ENCODE data around the gene VSTM4. TPM values are rescaled to one million over a fixed set of nuclear protein-coding genes. Genes with fewer than 3 reads are reported as not detected.

The VSTM4 gene
- total RNA-seq, 1 experiment from 2014 or later = 0.07 TPM

GRCh38 chr10:49015700-49016099 lies 99.6 kb downstream of the VSTM4 start:
- Histone ChIP-seq H3K79me2 (ENCODE audit: insufficient read depth, low read length) (no peaks in the 10 kb centered on the region), H3K9me3 (ENCODE audit: control insufficient read depth in 1 of 2, insufficient read depth in 1 of 2, low read depth in 1 of 2, low read length in 2 of 2) (no peaks in the 10 kb centered on the region), H3K9ac (ENCODE audit: low read length) (no peak overlapping the region), H3K9me2 (ENCODE audit: insufficient read depth) (no peaks in the 10 kb centered on the region), H3K27ac (ENCODE audit: low read depth, low read length) (no peak overlapping the region), H3K36me3 (ENCODE audit: control insufficient read depth in 1 of 2, insufficient read depth in 2 of 2, low read length in 2 of 2) (no peaks in the 10 kb centered on the region), H2AFZ (ENCODE audit: low read depth, low read length, poor library complexity, severe bottlenecking) (no peak overlapping the region), H4K20me1 (ENCODE audit: insufficient read depth) (no peaks in the 10 kb centered on the region), H3K4me3 (replicated peaks in 1 of 2; ENCODE audit: low read depth in 1 of 2, low read length in 2 of 2) (no peak overlapping the region), H3K27me3 (ENCODE audit: insufficient read depth, low read length) (peaks cover 40% of the 10 kb centered on the region), H3K4me1 (ENCODE audit: control insufficient read depth in 1 of 2, insufficient read depth in 2 of 2, low read length in 2 of 2) (no peaks in the 10 kb centered on the region), H3K4me2 (ENCODE audit: low read length) (no peak overlapping the region)
- BruUV-seq (replicated peaks) = no TSS peak
- intact Hi-C loops (cut with micrococcal nuclease) = no loop called here
- no peak for DNase-seq (ENCODE audit: low read depth, low spot score)
- CTCF ChIA-PET = no interaction called here
- no peak for TF ChIP-seq POLR2A (IDR thresholded peaks at IDR 0.05; ENCODE audit: borderline replicate concordance, extremely low read depth, insufficient read depth, insufficient read length)
- no peak for TF ChIP-seq REST (IDR thresholded peaks at IDR 0.05; ENCODE audit: low read depth)
- no peak for TF ChIP-seq ZNF274 (IDR thresholded peaks at IDR 0.05; ENCODE audit: low read depth, low read length)
- TF ChIP-seq RAD21 (IDR thresholded peaks at IDR 0.05; ENCODE audit: low read depth) = no peak
- no peak for TF ChIP-seq TCF7L2 (IDR thresholded peaks at IDR 0.05; ENCODE audit: borderline replicate concordance, extremely low read depth, insufficient read depth, insufficient read length)
- no peak for TF ChIP-seq SP1 (IDR thresholded peaks at IDR 0.05; ENCODE audit: low read depth)
- no peak for TF ChIP-seq ZFX (IDR thresholded peaks at IDR 0.05)
- TF ChIP-seq YY1 (IDR thresholded peaks at IDR 0.05; ENCODE audit: extremely low read depth, insufficient replicate concordance, low read depth, low read length) = no peak
- RAD21 ChIA-PET (ENCODE audit: low non-redundant PET in 1 of 2, low total read pairs in 2 of 2, uncharacterized antibody in 2 of 2, unreplicated experiment in 2 of 2) = no interaction called here
- no peak for ATAC-seq
- POLR2A ChIA-PET = no interaction called here
